Stimulated activated CD8-positive, alpha-beta memory T cell treated with anti-CD3 and anti-CD28 coated beads, Interleukin-15, amount 100 ng/mL, for 4 hours (primary cell): ENCODE results near the gene E2F2.
"Not testable (repeated sequence)": the region's sequence is repeated elsewhere in the genome, so short reads cannot be mapped to it uniquely, and the experiment has no call there.

Source experiments
- DNase-seq, 2 donors: peaks; one replicate each; pipeline ENCODE4 v3.0.0-alpha.2; 2020; ENCODE audit warnings: low read depth in 2 of 2

The E2F2 gene

DNA sequence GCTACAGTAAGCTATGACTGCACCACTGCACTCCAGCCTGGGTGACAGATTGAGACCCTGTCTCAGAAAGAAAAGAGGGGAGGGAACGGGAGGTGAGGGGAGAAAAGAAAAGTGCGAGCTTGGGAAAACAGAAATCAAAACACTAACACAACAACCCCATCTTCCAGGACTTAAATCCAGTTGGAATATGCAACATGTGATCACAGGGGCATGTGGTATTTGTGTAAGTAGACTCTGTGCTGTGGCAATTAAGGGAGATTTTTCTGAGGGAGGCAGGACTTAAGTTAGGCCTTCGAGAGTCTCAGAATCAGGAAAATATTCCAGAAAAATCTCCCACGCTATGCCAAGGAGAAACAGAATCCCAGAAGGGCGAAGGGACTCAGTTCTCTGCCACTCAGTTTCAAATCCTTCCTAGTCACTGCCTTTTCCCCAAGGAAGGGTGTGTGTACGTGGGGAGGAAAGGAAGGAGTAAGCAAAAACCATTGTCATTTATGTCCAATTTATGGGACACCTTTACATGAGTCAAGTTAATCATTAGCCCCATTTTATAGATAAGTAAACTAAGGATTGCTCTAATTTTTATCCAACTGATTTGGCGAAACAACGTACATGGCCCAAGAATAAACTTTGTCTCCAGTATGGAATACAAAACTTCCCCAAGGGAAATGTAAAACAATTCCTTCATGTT lies 16.0 kb upstream of the E2F2 start:
- no peak for DNase-seq

- no peak for DNase-seq
These were observed 14.8 kb upstream of the E2F2 start for GRCh38 chr1:23545851-23546250.

GRCh38 chr1:23544444-23545389 lies 13.7 kb upstream of the E2F2 start:
- peak in 1 of 2 donors; percentile 51 for DNase-seq

DNA sequence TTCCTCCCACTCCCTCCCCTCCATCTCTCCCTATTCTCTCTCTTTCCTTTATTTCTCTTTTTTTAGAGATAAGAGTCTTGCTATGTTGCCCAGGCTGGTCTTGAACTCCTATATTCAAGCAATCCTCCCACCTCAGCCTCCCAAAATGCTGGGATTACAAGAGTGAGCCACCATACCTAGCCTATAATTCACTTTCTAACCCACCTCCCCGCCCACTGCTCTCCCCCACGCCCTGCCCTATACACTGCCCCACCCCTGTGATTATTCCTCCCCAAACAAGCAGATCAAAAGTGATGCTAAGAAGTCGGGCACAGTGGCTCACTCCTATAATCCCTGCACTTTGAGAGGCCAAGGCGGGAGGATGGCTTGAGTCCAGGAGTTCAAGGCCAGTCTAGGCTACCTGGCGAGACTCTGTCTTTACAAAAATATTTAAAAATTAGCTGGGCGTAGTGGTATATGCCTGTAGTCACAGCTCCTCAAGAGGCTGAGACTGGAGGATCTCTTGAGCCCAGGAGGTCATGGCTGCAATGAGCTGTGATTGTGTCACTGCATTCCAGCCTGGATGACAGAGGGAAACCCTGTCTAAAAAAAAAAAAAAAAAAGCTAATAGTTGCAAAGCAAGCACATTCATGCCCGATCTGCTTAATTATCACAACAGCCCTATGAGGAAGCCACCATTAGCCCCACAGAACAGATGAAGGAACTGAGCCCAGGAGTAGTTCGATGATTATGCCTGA lies 12.8 kb upstream of the E2F2 start:
- DNase-seq = no peak

GRCh38 chr1:23542940-23543339 lies 11.9 kb upstream of the E2F2 start:
- not testable (repeated sequence) for DNase-seq

GRCh38 chr1:23539698-23540266 lies 8.7 kb upstream of the E2F2 start:
- peak; percentile 73 to 81 for DNase-seq

GRCh38 chr1:23537296-23537973 lies 6.4 kb upstream of the E2F2 start:
- no peak for DNase-seq

DNA sequence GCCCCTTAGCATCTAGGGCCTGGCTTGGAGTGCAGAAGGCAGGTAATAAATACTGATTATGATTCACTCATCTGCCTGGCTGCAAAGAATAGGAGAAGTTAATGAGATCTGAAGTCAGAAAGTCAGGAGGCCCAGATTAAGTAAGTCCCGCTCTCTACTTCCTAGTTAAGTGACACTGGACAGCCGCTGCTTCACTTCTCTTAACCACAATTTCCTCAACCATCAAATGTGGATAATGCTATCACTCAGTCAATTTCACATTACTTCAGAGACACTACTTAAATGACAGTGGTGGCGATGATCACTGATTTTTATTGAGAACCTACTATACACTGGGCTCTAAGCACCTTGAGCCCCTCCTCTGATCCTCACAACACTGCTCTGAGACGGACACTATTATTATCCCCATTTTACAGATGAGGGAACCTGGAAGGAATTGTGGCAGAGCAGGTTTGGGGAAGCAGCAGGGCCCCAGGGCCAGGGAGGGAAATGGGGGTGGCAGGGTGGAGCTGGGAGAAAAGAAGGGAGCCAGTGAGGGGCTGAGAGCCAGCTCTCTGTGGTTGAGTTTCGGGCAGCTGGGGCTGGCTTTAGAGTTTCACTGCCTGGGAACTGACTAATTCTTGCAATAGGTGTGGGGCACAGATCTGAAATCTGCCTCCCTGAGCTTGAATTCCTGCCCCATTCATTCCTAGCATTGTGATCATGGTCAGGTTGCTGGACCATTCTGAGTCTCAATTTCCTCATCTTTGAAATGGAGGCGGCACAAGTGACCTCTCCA lies 2.4 kb upstream of the E2F2 start:
- DNase-seq = no peak

DNA sequence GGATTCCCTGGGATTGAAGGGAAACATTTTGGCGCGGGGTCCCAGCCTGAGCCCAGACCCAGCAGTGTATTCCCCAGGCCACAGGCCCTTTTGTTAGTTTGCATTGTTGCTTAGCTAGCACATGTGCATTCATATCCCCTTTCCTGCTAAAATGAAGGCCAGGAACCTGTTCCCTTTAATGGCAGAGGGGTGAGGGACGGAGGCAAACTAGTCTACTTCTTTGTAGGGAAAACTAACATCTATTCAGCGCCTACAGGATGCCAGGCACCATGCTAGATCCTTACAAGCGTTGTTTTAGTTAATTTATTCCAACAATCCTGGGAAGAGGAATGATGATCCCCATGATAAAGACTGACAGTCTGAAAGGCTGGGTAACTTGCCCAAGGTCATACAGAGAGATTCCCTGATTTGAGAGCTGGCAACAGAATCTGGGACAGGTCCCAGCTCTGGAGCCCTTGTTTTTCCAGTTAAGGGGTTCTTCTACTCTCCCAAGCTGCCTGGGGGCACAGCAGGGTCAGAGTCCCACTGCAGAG lies 595 bp upstream of the E2F2 start:
- no peak for DNase-seq

- DNase-seq = no peak
These were observed 816 bp downstream of the E2F2 start for GRCh38 chr1:23530087-23530746.

DNA sequence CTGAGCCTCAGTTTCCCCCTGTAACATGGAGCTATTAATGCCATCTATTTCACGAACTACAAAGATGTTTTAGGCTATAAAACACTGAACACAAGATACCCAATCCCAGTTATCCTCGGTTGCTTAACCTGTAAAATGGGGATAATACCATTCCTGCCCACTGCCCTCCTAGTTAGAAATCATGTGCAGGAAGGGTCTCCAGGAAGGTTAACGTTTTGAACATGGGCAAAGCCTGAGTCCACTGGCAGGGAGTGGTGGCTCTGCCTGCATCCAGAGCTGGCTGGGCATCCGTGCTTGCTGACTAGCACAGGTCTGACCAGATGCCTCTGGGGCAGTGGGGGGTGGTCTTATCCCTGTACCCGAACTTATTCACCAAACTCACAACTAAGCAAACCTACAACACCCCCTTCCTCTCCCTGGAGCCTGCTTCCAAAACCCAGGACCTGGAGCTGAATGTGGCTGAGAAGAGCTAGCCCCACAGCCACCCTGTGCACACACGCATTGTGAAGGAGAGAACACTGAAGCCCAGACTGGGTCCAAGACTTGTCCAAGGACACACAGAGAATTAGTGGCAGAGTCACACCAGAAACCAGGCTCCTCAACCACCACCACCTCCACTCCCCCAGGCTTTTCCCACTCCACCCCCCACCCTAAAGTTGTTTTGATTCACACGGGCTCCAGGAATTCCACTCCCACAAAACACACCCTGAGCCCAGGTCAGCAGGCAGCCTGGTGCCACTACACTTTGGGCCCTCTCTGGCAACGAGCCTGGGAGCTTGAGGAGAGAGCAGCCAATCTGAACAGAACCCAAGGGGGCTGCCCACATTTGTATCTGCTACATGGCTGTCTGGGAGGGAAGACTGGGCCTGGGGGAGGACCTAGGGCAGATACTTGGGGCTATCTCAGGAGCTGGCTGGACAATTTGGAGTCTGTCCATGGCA lies 1.6 kb downstream of the E2F2 start:
- no peak for DNase-seq

DNA sequence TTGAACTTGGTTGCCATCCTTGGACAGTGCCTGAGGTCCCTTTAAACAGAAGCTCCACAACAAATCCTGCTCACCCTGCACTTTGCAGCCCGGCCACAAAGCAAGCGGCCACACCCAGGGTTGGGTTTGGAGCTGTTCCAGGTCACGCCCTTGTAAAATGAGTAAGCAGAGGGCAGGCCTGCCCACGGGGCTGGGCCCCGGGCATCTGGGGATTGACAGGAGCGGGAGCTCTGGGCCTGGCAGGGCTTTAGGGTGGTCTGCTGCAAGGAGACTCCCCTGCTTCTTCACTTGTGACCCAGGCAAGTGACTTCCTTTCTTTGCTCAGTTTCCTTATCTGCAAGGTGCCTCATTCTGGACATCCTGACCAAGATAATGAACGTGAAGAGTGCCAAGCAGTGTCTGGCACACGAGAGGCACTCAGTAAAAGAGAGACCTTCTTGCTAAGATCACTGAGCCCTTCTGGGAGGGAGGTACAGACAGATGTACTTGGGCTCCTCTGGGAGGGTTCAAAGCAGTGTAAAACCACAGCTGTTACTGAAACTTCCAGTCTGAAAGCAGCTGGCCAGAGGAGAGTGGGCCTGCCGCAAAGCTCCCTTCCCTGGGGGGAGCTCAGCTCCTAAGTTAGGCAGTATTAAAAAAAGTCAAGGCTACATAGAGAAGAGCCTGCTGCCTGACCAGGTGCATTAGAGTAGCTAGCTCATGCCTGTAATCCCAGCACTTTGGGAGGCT lies 2.6 kb downstream of the E2F2 start:
- peak; percentile 41 to 44 for DNase-seq

- DNase-seq = no peak
These were observed 3.2 kb downstream of the E2F2 start for GRCh38 chr1:23527900-23528249.

- no peak for DNase-seq
These were observed 3.7 kb downstream of the E2F2 start for GRCh38 chr1:23527366-23527765.

GRCh38 chr1:23526329-23527041 lies 4.5 kb downstream of the E2F2 start:
- DNase-seq = no peak

- DNase-seq = no peak
These were observed 5.3 kb downstream of the E2F2 start for GRCh38 chr1:23525558-23526250.
